GM10266 (cell line): Measurements from ENCODE around the gene KCNH5.

Experiments
- DNase-seq: peaks from one replicate; pipeline ENCODE4 v3.0.0; 2012; ENCODE audit errors: extremely low spot score
- CTCF ChIP-seq: IDR thresholded peaks from 2 replicates; pipeline ENCODE4 v1.5.1; 2012; ENCODE audit warnings: mild to moderate bottlenecking, low read depth; ENCODE audit not compliant: control insufficient read depth, insufficient read depth; ENCODE audit errors: missing control alignments

Gene KCNH5

GRCh38 chr14:62905566-62905965 is 139.7 kb downstream of the KCNH5 start:
- no peak for DNase-seq
- no peak for TF ChIP-seq CTCF

DNA sequence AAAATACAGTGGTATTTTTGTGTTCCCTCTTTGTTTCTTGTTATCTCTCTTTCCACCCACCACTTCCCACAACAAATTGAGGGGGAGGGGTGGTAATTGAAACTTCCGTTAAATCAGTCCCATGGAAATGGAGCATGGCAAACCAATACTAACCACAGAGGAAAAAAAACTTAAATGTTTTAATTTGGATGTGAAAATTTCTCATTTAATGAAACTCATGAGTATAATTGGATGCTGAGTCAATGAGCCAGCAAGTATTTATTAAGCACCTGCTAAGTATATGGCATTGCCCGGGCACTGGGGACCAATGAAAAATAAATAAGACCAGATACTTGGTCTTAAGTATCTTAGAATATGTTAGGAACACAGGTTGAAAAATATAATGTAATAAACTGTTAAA is 147.5 kb downstream of the KCNH5 start:
- DNase-seq = no peak
- TF ChIP-seq CTCF = no peak

DNA sequence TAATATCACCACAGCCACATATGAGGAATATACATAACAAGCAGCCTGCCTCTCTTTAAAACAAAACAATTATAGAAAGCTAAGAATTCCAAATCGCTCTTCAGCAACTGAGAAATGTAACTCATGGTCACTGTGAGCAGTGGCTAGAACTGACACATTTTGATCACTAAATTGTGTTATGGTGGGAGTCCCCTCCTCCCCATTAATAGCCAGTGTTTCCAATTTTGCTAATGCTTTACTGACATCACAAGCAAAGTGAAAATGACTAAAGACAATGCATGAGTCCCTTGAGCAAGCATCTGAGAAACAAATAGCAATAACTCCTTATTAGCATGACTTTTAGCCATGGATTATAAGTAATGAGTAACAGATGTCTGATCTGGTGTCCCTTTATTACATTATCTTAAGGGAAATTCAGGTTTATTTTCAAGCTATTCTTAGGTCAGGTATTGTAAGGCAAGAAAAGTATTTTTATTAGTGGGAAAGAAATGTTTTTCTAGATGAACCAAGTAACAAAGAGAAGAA is 148.3 kb downstream of the KCNH5 start:
- no peak for TF ChIP-seq CTCF
- no peak for DNase-seq

- TF ChIP-seq CTCF = no peak
- no peak for DNase-seq
Measured at GRCh38 chr14:62894736-62895135, 150.5 kb downstream of the KCNH5 start.

GRCh38 chr14:62889364-62889763 is 155.9 kb downstream of the KCNH5 start:
- no peak for DNase-seq

DNA sequence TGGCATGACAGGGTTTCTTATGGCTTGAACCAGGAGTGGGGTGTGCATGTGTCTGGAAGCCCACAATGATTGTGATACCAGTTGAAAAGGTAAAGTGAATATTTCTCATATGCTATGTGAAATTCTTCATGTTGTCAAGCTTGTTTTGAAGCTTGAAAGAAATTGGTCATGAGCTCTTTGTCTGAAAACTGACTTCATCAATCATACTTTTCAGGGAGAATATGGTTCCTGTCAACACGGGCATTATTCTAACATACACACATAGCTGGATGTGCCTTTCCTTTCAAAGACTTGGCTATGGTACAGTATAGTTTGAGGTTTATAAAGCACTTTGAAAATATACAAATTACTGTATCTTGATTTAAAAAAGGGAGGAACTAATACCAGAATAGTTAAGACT is 158.8 kb downstream of the KCNH5 start:
- no peak for TF ChIP-seq CTCF

More at GRCh38 chr14:62889364-62889763, 155.9 kb downstream of the KCNH5 start:
- TF ChIP-seq CTCF = no peak

GRCh38 chr14:62885451-62885850 is 159.8 kb downstream of the KCNH5 start:
- no peak for TF ChIP-seq CTCF
- no peak for DNase-seq

More for the DNA sequence above, 158.8 kb downstream of the KCNH5 start:
- no peak for DNase-seq
